ENCODE measurements around the gene GNAQ. TPM values are rescaled to one million over a fixed set of nuclear protein-coding genes. Genes with fewer than 3 reads are reported as not detected.

GNAQ gene
- polyA plus RNA-seq, 3 donors, result 8.3 to 51.0 (median 9.6) TPM

- Histone ChIP-seq H3K36me3 (replicated peaks in 1 of 2; ENCODE audit: control insufficient read depth in 1 of 2, insufficient read depth in 2 of 2, low read length in 2 of 2) (peaks cover 0 to 16% of the 10 kb centered on the region in 2 donors), H3K27ac (ENCODE audit: low read depth in 1 of 2, low read length in 2 of 2) (peak overlapping the region in 1 of 2 donors; percentile 64), H2AFZ (ENCODE audit: insufficient read depth, low read depth, low read length, poor library complexity, severe bottlenecking) (no peak overlapping the region), H3K9ac (ENCODE audit: insufficient read depth, low read length, poor library complexity, severe bottlenecking) (no peak overlapping the region), H3K9me3 (replicated peaks in 1 of 2; ENCODE audit: control insufficient read depth in 1 of 2, insufficient read depth in 1 of 2, low read length in 2 of 2) (no peaks in the 10 kb centered on the region), H3K4me3 (replicated peaks in 1 of 3; ENCODE audit: low read depth in 2 of 3, low read length in 3 of 3) (no peak overlapping the region), H3K4me2 (replicated peaks; ENCODE audit: extremely low read depth, low read length, poor library complexity, severe bottlenecking) (no peak overlapping the region), H3K27me3 (ENCODE audit: control insufficient read depth in 2 of 2, insufficient read depth in 2 of 2, low read length in 2 of 2) (no peaks in the 10 kb centered on the region), H4K20me1 (ENCODE audit: insufficient read depth, low read length) (peaks cover 99% of the 10 kb centered on the region), H3K79me2 (ENCODE audit: insufficient read depth, low read length) (peaks cover 100% of the 10 kb centered on the region), H3K4me1 (ENCODE audit: control insufficient read depth in 1 of 2, insufficient read depth in 2 of 2, low read length in 2 of 2) (peaks cover 25 to 46% of the 10 kb centered on the region in 2 donors)
- peak in 1 of 3 donors; percentile 59 for DNase-seq
- peaks cover 6 to 28% of the 10 kb centered on the region in 2 donors for H3K36me3 Mint-ChIP-seq
- H3K27ac Mint-ChIP-seq, result peak overlapping the region in 3 of 7 donors; percentile 19 to 66 (median 46)
- WGBS (ENCODE audit: insufficient coverage), result no CpG with 5 or more reads among the region's 1 CpG
- peaks cover 0 to 2% (median 0%) of the 10 kb centered on the region in 7 donors for H3K9me3 Mint-ChIP-seq
- intact Hi-C loops (cut with micrococcal nuclease), result no loop called here
- H3K4me3 Mint-ChIP-seq, result no peak overlapping the region
- TF ChIP-seq, protein P1, sequence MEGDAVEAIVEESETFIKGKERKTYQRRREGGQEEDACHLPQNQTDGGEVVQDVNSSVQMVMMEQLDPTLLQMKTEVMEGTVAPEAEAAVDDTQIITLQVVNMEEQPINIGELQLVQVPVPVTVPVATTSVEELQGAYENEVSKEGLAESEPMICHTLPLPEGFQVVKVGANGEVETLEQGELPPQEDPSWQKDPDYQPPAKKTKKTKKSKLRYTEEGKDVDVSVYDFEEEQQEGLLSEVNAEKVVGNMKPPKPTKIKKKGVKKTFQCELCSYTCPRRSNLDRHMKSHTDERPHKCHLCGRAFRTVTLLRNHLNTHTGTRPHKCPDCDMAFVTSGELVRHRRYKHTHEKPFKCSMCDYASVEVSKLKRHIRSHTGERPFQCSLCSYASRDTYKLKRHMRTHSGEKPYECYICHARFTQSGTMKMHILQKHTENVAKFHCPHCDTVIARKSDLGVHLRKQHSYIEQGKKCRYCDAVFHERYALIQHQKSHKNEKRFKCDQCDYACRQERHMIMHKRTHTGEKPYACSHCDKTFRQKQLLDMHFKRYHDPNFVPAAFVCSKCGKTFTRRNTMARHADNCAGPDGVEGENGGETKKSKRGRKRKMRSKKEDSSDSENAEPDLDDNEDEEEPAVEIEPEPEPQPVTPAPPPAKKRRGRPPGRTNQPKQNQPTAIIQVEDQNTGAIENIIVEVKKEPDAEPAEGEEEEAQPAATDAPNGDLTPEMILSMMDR (IDR thresholded peaks at IDR 0.05), result no peak
- peaks cover 55% of the 10 kb centered on the region for H3K4me1 Mint-ChIP-seq
- H3K27me3 Mint-ChIP-seq (ENCODE audit: low read depth in 3 of 3), result no peaks in the 10 kb centered on the region
Measured at GRCh38 chr9:77988630-77989029, 43.0 kb downstream of the GNAQ start.

GRCh38 chr9:77987880-77988525 is 43.6 kb downstream of the GNAQ start:
- intact Hi-C loops (cut with micrococcal nuclease), result no loop called here
- H3K27ac ChIP-seq (ENCODE audit: low read depth in 1 of 2, low read length in 2 of 2), result peak overlapping the region in 1 of 2 donors; percentile 64
- peaks cover 0 to 16% of the 10 kb centered on the region in 2 donors for H3K36me3 ChIP-seq (replicated peaks in 1 of 2; ENCODE audit: control insufficient read depth in 1 of 2, insufficient read depth in 2 of 2, low read length in 2 of 2)
- no peak overlapping the region for H3K4me3 ChIP-seq (replicated peaks in 1 of 3; ENCODE audit: low read depth in 2 of 3, low read length in 3 of 3)
- peaks cover 31 to 53% of the 10 kb centered on the region in 2 donors for H3K4me1 ChIP-seq (ENCODE audit: control insufficient read depth in 1 of 2, insufficient read depth in 2 of 2, low read length in 2 of 2)
- peaks cover 6 to 34% of the 10 kb centered on the region in 2 donors for H3K36me3 Mint-ChIP-seq
- no peaks in the 10 kb centered on the region for H3K9me3 ChIP-seq (replicated peaks in 1 of 2; ENCODE audit: control insufficient read depth in 1 of 2, insufficient read depth in 1 of 2, low read length in 2 of 2)
- H3K27me3 Mint-ChIP-seq (ENCODE audit: low read depth in 3 of 3), result no peaks in the 10 kb centered on the region
- H3K4me2 ChIP-seq (replicated peaks; ENCODE audit: extremely low read depth, low read length, poor library complexity, severe bottlenecking), result no peak overlapping the region
- WGBS (ENCODE audit: insufficient coverage), result 84% methylated on average over 2 of the region's 5 CpGs
- peak overlapping the region; percentile 11 to 75 (median 67) for H3K27ac Mint-ChIP-seq
- H3K4me3 Mint-ChIP-seq, result no peak overlapping the region
- DNase-seq, result no peak
- no peaks in the 10 kb centered on the region for H3K9me3 Mint-ChIP-seq
- H3K79me2 ChIP-seq (ENCODE audit: insufficient read depth, low read length), result peaks cover 100% of the 10 kb centered on the region
- TF ChIP-seq, protein P1 (IDR thresholded peaks at IDR 0.05), result no peak
- peaks cover 61% of the 10 kb centered on the region for H3K4me1 Mint-ChIP-seq
- H3K9ac ChIP-seq (ENCODE audit: insufficient read depth, low read length, poor library complexity, severe bottlenecking), result no peak overlapping the region
- no peak overlapping the region for H2AFZ ChIP-seq (ENCODE audit: insufficient read depth, low read depth, low read length, poor library complexity, severe bottlenecking)
- H4K20me1 ChIP-seq (ENCODE audit: insufficient read depth, low read length), result peaks cover 99% of the 10 kb centered on the region
- no peaks in the 10 kb centered on the region for H3K27me3 ChIP-seq (ENCODE audit: control insufficient read depth in 2 of 2, insufficient read depth in 2 of 2, low read length in 2 of 2)

Data from CD14-positive monocyte (primary cell).